ENCODE data around the gene DCAF4.
A peak's percentile ranks its signal among the peaks of the same experiment; 100 is the strongest.

Gene DCAF4, protein sequence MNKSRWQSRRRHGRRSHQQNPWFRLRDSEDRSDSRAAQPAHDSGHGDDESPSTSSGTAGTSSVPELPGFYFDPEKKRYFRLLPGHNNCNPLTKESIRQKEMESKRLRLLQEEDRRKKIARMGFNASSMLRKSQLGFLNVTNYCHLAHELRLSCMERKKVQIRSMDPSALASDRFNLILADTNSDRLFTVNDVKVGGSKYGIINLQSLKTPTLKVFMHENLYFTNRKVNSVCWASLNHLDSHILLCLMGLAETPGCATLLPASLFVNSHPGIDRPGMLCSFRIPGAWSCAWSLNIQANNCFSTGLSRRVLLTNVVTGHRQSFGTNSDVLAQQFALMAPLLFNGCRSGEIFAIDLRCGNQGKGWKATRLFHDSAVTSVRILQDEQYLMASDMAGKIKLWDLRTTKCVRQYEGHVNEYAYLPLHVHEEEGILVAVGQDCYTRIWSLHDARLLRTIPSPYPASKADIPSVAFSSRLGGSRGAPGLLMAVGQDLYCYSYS
- total RNA-seq: 15.2 to 20.2 reads per million in 2 donors

DNA sequence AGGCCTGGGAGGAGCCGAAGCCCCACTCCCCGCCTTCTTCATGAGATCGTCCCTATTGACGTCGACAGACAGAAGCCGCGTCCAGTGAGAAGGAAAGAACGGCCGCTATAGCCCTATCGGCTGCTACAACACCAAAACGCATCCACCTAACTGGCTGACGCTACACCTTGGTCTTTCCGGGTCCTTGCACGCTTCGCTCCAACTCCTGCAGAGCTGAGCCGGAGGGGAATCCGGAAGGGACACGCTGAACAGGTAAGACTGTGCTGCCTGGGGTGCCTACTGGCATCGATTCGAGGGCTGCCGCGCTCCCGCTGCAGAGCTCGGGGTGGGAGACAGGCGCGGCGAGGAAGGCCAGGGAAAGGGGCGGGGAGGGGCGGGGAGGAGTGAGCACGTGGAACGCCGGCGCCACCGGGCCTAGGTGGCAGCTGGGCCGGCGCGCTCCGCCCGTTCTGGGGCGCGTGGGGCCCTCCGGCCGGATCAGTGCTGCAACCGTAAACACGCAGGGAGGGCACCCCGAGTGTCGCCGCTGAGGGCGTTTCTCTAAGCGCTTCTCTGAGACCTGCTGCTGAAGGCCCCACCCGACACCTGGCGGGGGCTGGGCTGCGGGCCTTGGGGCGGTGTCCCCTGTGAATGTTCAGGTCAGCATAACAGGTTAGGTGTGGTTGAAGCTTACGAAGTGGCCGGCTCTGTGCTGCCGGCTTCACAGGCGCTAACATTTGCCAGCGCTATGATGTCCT lies at the start of gene DCAF4:
Gene DCAF4 (plus strand): TSS at position 173 of the 737 bp plus-strand sequence. CDS start 11,515 bp downstream, outside the sequence.
- peak; percentile 56 for DNase-seq

DNA sequence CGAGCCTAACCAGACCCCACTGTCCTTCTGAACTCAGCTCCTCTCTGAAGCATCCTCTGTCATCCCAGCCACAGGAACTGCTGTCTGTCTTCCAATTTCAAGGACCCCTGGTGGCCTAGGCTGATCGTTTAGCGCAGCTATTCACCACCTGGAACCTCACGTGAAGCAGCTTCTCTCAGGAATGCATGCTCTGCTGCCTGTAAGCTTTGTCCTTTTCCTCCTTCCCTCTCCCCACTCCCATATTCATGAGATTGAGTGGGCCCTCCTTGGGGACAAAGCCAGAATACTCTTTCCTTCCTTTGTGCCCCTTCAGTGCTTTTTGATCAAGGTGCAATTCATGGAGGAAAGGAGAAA lies 49.6 kb upstream of the DCAF4 start:
- DNase-seq: no peak

DNA sequence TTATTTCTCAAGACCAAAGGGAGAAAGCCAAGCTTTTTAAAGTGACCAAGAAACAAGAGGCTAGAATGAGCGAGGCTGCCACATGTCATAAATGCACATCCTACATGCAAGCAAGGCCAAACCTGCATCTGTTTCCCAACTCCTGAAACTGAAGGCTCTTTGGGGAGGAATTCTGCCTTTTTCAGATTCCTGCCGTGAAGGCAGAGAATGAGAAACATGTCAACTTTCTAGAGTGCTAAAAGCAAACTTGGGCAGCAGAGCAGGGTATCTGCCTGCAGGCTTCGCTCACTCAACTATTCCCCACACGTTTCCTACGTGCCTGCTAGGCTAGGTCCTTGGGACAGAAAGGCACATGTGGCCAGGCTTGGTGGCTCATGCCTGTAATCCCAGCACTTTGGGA lies 47.5 kb upstream of the DCAF4 start:
- DNase-seq: no peak

DNA sequence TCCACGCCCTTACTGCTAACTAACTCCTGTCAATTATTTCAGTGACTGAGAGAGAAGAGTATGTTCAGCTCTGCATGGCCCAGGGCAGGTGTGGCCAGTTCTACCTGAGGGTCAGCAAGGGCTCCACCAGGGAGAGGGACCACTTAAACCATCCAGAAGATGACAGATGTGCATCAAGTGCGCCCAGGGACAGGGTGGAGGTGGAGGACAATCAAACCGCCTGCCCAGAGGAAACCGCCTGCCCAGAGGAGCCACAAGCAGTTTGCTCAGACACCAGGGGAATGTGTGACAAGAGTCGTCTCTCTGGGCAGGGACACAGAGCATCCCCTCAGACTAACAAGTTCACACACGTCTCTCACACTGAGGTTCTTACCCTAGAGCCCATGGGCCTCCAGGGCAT lies 46.8 kb upstream of the DCAF4 start:
- no peak for DNase-seq

DNA sequence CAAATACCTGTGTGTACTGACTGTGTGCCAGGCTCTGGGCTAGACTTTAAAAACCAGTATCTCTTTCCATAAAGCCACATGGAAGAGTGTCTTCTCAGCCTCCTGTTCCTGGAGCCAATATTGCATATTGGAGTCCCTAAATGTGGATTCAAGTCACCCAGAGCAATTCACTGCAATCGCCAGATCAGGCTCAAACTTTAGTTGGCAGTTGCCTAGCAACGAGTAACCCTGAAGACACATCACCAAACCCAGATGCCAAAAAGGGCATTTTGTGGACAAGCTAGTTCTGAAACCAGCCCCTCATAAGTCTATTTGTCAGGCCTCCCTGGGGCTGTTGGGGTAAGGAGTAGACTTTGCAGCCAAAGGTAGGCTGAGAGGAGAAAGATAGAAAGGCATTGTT lies 46.1 kb upstream of the DCAF4 start:
- no peak for DNase-seq

DNA sequence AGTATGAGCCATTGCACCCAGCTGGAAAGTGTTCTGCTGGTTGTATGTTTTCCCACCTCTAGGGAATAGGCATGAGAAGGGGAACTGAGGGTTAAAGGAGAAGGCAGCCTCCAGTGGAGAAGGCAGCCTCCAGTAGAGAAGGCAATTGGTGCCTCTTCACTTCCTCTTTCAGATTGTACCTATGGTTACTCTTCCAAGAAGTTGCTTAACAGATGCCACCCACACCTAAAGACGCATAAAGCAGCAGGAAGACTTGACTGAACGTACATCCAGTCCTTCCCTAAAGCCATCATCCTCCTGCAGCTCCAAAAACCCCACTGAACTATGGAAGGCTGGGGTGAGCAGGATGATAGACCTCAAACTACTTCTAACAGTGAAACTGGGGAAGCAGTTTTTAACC lies 45.4 kb upstream of the DCAF4 start:
- DNase-seq: no peak

DNA sequence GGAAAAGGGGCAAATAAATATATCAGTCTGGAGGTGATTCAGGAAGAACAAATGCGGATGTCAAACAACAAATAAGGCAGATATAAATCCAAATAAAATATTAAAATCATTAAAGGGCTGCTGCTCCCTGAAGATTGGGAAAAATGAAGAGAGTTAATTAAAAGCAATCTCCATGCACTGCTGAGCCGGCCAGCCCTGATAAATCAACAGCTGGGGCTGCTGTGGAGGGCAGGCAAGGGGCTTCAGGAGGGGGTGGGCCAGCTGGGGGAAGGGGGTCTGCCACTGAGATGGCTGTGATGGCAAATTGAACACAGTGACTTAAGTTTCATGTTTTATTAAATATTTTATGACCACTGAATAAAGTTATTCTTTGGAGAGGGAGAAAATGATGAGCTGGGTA lies 44.7 kb upstream of the DCAF4 start:
- DNase-seq: no peak

DNA sequence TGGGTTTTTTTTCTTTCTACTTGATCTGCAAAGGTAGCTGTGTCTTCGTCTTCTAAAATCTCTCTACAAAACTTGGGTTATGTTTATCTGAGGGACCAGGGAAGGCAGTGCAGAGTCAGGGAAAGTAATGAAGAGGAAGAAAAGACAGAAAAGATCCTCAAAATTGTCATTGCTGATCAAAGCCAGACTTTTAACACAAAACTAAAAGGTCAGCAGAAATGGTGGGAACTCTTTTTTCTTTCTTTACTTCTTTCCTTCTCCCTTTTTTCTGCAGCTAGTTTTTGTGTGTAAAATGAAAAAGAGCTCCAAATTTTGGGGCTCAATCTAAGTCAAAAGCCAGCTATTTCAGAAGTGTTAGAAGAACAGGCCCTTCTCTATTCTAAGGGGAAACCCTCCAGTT lies 44.2 kb upstream of the DCAF4 start:
- DNase-seq: no peak

DNA sequence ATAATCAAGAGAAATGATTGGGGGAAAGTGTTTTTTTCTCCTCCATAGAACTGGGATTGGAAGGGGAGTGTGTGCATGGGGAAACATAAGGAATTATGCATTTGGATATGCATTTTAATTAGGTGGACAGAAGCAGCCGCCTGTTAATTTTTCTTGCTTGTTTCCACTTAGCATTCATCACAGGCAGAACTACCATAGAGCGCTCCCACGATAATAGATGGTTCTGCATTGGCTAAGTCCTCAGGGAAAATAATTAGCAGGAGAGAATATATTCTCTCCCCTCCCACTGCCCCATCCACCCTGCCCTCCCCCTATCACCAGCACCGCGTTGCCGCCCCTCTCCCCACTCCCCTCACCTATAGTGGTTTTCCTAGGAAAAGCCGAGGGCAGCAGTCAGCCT lies 43.8 kb upstream of the DCAF4 start:
- DNase-seq: no peak

DNA sequence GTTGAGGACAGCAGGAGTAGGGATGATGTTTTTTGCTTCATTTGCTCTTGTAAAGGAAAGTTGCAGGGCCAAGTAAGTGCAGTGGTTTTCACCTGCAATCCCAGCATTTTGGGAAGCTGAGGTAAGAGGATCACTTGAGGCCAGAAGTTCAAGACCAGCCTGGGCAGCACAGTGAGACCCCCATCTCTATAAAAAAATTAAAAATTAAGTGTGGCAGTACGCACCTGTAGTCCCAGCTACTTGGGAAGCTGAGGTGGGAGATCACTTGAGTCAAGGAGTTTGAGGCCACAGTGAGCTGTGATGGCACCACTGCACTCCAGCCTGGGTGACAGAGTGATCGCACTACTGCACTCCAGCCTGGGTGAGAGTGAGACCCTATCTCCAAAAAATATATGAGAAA lies 43.2 kb upstream of the DCAF4 start:
- no peak for DNase-seq

DNA sequence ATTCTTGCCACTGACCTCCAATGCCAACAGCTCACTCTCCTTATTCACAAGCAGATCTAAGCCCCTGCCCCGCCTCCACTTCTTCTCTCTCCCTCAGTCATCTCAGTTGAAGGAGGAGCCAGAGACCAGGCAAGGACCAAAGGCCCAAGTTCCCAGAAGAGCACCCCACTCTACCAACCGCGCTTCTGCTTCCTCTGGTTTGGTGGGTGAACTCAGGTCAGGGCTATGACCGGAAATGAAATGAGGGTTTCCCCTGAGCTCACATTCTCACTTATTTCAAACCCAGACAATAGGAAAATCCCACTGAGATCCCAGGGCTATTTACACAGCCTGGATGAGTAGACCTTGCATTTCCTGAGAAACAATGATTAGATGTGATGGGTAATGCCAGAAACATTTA lies 42.3 kb upstream of the DCAF4 start:
- DNase-seq: no peak

DNA sequence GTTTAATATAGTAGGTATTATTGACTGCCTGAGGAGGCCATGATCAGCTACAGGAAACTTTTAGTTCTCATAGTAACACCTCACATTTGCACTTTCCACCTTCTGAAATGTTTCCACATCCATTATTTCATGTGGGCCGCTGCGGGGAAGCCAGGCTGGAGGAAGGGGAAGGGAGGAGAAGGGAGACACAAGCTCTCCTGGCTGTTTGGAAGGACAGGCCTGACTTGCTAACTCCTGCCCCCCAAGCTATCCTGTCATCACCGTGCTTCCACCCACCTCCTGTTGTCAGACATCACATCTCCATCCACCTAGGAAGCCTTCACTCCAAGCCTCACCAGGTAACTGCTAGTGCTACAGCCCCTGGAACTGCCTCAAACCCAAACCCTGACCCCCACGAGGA lies 41.9 kb upstream of the DCAF4 start:
- DNase-seq: no peak

DNA sequence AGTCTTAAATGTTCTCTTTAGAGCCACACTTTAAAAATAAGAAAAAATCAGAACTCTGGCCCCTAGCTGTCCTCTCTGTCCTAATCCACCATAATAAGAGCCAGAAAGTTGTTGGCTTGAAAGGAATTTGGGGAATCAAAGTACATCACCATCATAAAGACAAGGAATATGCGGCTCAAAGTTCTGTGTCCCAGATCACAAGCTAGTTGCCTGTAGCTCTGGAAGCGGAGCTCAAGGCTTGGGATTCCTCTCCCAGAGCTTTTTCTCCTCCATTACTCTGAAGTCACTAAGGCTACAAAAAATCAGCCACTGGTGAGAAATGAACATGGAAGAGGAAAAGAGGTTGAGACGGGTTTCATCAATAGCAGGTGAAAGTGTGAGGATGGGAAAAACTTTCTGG lies 38.8 kb upstream of the DCAF4 start:
- no peak for DNase-seq

DNA sequence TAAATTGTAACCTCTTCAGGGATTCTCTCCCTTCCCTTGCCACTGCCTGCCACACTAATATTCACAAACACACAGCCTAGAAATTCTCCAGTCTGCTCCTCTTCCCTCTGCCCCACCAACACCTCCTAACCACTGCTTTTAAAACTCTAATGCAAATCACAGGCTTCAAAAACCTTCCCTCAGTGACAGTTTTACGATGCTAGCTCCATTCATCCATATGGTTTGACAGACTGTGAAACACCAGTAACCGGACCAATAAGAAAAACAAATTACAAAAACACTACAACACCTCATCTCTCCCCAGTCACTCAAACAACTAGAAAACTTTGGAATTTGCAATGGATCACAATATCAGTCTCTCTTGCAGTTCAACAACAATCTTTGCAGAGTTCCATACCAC lies 38.1 kb upstream of the DCAF4 start:
- DNase-seq: no peak

DNA sequence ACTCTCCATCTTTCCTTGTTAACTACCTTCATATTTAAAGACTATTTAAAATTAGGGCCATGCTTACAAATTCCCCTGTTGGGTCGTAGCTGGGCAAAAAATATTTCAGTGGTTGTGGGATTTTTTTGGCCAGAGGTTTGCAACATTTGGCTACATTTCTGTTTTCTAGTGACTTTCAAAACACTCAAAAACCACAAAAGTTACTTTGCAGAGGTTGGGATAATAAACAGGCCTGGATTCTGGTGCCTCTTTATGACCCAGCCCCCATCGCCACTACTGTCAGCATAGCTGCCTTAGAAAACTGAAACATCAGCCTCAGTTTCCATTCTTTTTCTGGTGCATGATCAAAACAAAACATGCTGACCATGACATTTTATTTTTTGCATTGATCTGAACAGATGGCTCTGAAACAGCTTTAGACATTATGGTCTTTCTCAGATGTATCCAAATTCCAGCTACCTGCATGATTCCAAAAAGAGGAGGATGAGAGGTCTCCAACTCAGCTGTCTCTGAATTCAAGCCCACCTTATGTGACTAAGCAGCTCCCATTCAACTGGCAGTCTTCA lies 37.5 kb upstream of the DCAF4 start:
- no peak for DNase-seq

DNA sequence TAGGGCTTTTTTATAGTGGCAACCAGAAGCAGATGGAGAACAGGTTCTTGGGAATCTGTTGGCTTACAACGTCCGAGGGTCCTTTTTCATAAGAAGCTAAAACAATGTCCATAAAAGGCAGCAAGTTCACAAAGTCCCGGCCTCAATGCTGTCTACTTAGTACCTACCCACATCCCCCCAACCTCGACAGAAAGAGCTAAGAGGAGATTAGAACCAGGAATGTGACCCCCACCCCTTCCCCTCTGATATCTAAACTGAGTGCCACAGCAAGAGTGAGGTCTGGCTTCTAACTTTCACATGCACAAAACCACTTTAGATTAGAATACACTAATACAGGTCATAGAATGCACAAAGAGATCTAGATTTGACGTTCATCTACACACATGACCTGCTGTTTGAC lies 36.9 kb upstream of the DCAF4 start:
- no peak for DNase-seq

DNA sequence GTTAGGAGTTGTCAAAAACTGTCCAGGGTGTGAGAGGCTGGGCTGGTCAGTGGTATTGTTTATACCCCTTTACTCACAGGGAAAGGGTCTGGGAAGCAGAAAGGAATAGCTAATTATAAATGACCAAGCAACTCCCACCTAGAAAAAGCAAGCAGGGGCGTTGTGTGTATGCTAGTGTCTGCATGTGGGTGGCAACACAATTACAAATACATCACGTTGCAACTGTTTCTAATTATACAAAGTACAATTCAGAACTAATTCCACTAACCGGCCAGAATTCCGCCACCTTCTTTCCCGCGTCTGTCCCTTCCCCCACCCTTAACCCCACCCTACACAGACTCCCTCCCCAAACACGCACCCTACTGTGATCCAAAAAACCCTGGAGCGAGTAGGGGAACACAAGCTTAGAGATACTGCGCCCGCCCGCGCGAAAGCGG lies 34.6 kb upstream of the DCAF4 start:
- DNase-seq: no peak

DNA sequence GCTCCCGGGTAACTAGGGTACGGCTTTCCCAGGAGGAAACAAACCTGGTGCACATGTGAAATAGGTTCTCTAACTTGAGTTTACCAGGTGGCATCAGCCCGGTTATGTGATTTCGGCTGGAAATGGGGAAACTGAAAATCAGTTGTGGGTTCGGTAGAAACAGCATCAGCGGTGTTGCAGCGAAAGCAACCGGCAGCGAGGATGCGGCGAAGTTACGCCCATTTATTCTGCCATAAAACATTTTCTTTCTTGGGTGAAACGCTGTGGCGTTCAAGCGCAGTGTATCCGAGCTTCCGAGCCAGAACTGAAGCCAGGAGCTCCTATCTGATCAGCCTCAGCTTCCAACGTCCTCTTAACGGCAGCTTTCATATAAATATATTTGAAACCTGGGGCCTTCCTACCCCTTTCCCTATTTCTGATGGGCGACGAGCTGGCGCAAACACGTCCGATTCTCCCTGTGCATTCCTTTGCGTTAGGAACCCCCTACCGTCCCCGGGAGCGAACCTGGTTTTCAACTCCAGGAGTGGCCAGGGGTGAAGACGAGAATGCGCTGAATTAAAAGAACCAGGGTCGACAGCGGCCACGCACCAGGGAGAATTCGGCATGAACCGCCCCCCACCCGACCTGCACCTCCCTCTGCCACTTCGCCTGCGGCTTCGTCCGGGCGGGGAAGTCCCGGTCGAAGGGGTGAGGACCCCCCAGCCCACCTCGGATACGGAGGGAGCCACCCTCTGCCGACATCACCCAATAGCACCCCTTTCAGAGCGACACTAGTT lies 34.0 kb upstream of the DCAF4 start:
- no peak for DNase-seq

DNA sequence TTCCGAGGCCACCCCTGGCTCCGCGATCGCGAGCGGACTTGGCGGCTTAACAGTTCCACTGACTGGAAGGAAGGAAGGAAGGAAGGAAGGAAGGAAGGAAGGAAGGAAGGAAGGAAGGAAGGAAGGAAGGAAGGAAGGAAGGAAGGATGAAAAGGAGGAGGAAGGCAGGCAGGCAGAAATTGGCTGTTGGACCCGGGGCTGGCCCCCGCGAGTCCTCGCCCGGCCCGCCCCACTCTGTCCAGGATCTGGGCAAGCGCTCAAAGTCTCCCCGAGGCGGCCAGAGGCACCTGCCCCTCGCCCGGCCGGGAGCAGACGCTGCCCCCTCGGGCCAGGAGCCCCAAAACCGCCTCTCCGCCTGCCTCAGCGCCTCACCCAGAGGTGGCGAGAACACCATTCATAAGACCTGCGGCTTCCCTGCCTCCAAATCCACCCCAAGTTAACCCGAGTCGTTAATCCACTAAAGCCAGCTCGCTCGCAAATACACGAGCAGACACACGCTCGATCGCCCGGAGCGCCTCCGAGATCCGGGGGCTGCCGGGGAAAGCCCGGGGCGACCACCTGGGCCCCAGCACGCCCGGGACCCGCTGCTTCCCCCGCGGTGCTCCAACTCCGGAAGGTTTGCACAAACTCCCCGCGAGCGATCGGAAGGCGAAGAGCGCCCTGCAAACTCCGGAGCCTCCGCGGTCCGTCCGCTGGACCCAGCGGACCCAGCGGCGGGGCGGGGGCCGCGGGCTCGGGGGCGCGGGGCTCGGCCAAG lies 33.2 kb upstream of the DCAF4 start:
- no peak for DNase-seq

DNA sequence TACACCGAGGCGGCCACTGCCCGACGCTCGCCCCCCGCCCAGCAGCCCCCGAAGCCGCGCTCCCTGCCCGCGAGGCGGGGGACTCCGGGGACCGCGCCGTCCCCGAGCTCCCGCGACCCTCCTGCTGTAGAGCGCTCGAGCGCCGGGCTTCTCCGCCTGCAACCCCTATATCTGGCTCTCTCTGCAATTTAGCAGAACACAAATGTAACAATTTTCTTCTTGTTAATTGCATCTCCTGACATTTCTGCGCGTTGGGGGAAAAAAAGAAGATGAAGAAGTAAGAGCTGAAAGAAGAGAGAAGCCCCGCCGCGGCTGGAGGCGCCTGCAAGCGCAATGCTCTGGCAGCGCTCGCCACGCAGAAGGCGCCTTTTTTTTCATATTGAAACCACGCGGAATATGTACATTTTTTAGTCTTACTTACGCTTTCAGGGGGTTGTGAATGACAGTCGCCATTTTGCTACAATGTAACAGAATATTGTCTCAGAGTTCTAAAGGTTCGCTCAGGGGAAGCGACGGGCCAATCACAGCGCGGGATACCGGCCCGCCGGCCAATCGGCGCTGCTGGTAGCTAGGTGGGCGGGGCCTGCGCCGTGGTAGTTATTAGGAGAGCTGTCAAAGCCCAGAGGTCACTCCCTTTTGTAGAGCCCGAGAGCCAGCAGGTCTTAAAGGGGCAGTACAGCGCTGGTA lies 32.5 kb upstream of the DCAF4 start, which contains the start of gene DPF3:
Gene DPF3 (minus strand): TSS at position 466 of the 687 bp plus-strand sequence. CDS start 13 bp downstream, at position 453.
- DNase-seq: peak; percentile 85

DNA sequence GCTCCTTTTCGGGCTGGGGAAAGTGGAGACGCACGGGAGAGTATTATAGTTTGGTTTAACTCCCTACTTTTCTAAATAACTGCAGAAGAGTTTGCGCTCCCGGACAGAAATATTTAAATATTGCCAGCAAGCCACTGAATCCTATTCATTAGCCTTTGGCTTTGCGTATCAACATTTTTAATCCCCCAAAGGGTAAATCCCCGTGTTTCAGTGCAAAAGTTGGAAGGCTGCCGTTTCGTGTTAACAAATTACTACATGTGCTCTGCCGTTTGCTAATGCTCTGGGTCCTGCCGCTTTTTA lies 32.0 kb upstream of the DCAF4 start:
- DNase-seq: no peak

Measured in activated gamma-delta T cell (primary cell).